Stomach smooth muscle (tissue), 2 donors: ENCODE results near the gene EHBP1.
A peak's percentile ranks its signal among the peaks of the same experiment; 100 is the strongest.

Experiments used
- H3K27ac ChIP-seq: one replicate; pipeline ENCODE4 v1.7.0; 2013; ENCODE audit warnings: mild to moderate bottlenecking, low read length, inconsistent platforms
- H3K27me3 ChIP-seq, 2 donors: one replicate each; pipeline ENCODE4 v1.7.0; 2013; ENCODE audit warnings: low read length in 2 of 2; ENCODE audit not compliant: insufficient read depth in 2 of 2, control insufficient read depth in 1 of 2
- H3K36me3 ChIP-seq, 2 donors: one replicate each; pipeline ENCODE4 v1.7.0; 2013; ENCODE audit warnings: low read length in 2 of 2; ENCODE audit not compliant: control insufficient read depth in 2 of 2, insufficient read depth in 2 of 2
- H3K4me1 ChIP-seq: one replicate; pipeline ENCODE4 v1.7.0; 2013; ENCODE audit warnings: low read length; ENCODE audit not compliant: control insufficient read depth, insufficient read depth
- H3K4me3 ChIP-seq, 2 donors: one replicate each; pipeline ENCODE4 v1.7.0; 2013; ENCODE audit warnings: low read length in 2 of 2
- H3K9ac ChIP-seq, 2 donors: one replicate each; pipeline ENCODE4 v1.7.0; 2013; ENCODE audit warnings: low read length in 2 of 2, mild to moderate bottlenecking in 1 of 2
- H3K9me3 ChIP-seq, 2 donors: one replicate each; pipeline ENCODE4 v1.7.0; 2013; ENCODE audit warnings: low read length in 2 of 2; ENCODE audit not compliant: control insufficient read depth in 2 of 2
- donor health status: healthy.
- donor health status: Pancreatic carcinoma.

The EHBP1 gene

DNA sequence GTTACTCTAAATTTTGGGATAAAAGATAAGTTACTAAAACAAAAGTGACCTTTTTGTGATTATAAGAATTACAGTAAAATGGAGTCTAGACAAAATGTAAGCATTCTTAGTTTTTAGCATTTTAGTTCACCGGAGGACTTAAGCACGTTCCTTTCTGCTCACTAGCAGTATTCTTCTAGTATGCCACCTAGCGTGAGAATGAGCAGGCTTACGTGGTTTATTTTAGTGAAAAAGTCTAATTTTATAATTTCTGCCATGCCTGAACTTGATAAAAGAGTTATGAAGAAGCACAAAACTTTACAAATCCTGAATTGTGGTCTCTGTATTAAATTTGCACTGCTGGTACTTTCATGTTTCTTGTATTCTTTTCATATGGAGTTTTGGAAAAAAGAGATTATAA lies 332.5 kb downstream of the EHBP1 start:
- no peaks in the 10 kb centered on the region for H3K27me3 ChIP-seq

DNA sequence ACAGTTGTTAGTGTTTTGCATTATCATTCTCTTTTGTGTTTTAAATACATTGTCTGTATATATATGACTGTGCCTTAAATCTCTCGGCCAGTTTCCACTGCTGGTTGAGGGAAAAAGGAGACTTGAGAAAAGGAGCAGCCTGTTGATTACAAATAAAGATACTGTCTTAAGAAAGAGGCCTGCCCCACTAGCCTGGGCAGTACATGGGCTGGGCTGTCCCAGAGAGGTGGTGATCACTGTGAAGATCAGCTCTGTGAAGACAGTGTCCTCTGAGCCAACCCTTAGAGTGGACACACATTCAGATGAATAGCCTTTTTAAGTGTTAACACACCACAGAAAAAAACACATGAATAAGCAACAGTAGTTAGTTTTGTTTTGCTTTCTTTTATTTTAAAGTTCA lies 335.1 kb downstream of the EHBP1 start:
- peaks cover 0 to 4% of the 10 kb centered on the region in 2 donors for H3K27me3 ChIP-seq
- no peaks in the 10 kb centered on the region for H3K9me3 ChIP-seq
- H3K36me3 ChIP-seq = peaks cover 0 to 5% of the 10 kb centered on the region in 2 donors
- no peak overlapping the region for H3K4me3 ChIP-seq
- H3K27ac ChIP-seq = no peak overlapping the region
- H3K4me1 ChIP-seq = no peaks in the 10 kb centered on the region
- no peak overlapping the region for H3K9ac ChIP-seq

More for the DNA sequence above, 332.5 kb downstream of the EHBP1 start:
- Histone ChIP-seq H3K4me3 (no peak overlapping the region), H3K36me3 (no peaks in the 10 kb centered on the region), H3K27ac (no peak overlapping the region), H3K9me3 (no peaks in the 10 kb centered on the region), H3K4me1 (no peaks in the 10 kb centered on the region), H3K9ac (no peak overlapping the region)

DNA sequence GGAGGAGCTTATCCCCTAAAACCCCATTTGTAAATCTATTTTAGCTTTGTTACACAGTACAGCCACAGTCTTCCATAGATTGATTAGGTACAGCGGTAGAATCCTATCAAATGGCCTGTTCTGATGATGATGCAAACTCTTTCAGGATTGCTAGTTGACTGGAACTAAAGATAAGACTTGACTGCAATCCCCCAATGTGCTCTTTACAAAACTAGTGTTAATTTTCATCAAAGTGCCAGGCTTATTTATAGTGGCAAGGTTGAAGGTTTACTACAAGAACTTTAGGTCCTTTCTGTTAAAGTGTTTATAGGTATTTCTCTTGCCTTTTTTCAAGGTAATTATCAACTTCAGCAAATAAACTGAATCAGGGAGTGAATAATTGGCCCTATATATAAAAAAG lies 336.1 kb downstream of the EHBP1 start:
- Histone ChIP-seq H3K4me1 (no peaks in the 10 kb centered on the region), H3K4me3 (no peak overlapping the region), H3K9ac (no peak overlapping the region), H3K27ac (no peak overlapping the region), H3K9me3 (no peaks in the 10 kb centered on the region), H3K36me3 (peaks cover 9 to 14% of the 10 kb centered on the region in 2 donors), H3K27me3 (peaks cover 0 to 4% of the 10 kb centered on the region in 2 donors)

DNA sequence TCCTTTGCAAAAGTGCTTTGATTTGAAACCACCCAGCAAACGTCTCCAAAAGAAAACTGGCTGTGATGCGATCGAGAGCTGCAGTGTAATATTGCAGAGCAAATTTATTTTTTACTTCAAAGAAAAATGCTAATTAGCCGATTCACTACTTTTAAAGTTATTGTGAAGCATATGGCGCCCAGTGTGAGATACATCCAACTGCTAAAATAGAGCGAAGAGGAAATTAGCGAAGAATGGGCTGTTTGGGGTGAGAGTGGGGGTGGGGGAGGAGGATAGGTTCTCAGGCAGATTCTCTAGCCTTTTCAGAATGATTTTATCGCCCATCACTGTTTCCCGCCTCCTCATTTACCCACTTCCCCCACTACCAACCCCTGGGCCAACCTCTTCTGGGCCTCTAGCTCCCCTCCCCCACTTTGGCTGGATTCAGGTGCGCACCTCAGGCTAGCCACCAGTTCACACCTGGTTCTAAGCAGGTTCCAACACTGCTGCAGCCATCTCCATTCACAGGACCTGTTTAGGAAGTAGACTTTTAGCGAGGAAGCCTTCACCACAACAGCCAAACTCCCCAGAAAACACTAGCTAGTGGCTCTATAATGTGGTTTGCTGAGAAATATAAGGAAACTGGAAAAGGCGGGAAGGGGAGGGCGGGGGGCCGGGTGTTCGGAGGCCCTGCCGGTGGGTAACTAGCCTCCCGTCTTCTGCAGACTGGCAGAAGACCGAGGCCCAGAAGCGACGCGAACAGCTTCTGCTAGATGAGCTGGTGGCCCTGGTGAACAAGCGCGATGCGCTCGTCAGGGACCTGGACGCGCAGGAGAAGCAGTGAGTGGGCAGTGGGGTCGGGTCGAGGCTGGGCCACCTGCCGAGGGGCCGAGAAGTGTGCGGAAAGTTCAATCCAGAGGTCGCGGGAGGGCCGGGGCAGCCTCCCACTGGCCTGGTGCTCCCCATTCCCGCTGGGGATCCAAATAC lies 339.1 kb downstream of the EHBP1 start:
- Histone ChIP-seq H3K27me3 (peaks cover 24 to 32% of the 10 kb centered on the region in 2 donors), H3K4me3 (no peak overlapping the region), H3K9ac (no peak overlapping the region), H3K27ac (no peak overlapping the region), H3K36me3 (peaks cover 11 to 16% of the 10 kb centered on the region in 2 donors), H3K9me3 (no peaks in the 10 kb centered on the region), H3K4me1 (peaks cover 12% of the 10 kb centered on the region)

DNA sequence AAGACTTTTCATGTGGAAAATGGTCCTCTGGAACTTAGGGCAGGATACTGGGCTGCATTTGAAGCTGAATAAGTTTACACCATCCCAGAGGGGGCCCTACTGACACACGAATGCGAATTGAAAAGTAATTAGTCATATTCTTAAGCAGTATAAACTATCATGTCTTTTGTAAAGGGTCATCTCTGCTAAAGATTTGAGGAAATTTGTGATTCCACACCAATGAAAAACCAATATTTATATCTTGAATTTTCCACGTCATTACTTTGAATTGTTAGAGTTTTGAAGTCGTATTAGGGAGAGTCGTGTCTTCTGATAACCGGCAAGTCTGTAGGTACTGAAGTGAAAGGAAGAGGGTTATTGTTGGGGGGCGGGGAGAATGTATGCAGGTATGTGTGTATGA lies 341.0 kb downstream of the EHBP1 start:
- Histone ChIP-seq H3K36me3 (peaks cover 11 to 16% of the 10 kb centered on the region in 2 donors), H3K27ac (no peak overlapping the region), H3K4me1 (peaks cover 25% of the 10 kb centered on the region), H3K27me3 (peaks cover 37 to 49% of the 10 kb centered on the region in 2 donors), H3K9me3 (no peaks in the 10 kb centered on the region), H3K4me3 (no peak overlapping the region), H3K9ac (no peak overlapping the region)

DNA sequence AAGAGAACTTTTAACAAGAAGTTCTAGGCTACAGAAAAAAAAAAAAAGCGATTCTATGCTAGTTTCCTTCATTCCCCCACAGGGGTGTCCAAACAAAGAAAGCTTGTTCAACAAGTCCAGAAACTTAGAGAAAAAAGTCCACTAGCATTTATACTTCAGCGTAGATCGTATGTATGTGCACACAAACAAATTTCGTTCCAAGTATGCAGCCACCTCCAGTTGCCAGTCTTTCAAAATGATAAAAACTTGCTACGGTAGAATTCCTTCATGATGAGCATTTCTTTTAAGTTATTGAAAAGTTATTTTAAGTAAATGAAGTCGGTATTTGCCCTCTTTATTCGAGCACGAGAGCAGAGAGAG lies 341.4 kb downstream of the EHBP1 start:
- peaks cover 40 to 53% of the 10 kb centered on the region in 2 donors for H3K27me3 ChIP-seq
- H3K4me3 ChIP-seq = no peak overlapping the region
- H3K27ac ChIP-seq = no peak overlapping the region

DNA sequence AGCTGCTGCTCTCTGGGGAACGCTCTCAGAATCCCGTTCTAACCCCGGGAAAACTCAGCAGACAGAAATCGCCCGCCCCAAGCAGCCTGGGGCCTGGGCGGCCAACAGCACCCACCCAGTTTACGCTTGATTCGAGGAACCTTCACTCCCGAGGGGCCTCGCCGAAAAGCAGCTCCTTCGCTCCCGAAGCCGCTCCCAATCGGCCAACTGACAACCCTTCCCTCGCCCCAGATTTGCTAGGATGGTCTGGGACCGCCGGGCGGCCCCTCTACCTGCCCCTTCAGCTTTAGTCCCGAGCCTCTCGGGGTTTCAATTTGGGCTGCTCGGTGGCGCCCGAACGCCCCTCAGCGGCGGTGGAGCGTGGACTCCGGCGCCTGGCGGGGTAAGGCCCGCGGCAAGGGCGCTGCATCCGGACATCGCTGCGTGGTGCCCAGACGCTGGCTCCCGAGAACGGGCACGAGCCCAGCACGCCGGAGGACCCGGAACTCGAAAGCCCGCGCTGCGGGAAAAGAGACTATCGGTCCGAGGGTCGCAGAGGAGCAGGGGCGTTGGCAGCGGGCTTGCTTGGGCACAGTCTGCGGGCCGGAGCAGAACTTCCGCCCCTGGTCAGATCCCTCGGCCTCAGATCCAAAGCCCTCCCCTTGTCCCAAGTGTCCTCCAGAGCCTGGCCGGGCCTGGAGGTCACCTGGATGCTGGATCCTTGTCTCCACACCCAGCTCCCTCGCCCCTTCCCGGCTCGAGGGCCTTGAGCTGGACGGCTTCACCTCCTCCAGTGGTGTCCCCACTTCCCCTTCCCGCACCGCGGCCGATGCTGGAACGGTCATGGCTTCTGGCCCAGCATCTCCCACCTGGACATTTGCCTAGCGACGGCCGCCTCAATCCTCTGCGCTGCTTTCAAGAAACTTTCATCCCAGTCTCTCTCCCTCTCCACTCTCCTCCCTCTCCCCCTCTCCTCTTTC lies 342.1 kb downstream of the EHBP1 start:
- Histone ChIP-seq H3K27ac (no peak overlapping the region), H3K27me3 (peaks cover 47 to 60% of the 10 kb centered on the region in 2 donors), H3K4me3 (no peak overlapping the region), H3K36me3 (peaks cover 11 to 16% of the 10 kb centered on the region in 2 donors), H3K4me1 (peaks cover 25% of the 10 kb centered on the region), H3K9ac (no peak overlapping the region), H3K9me3 (no peaks in the 10 kb centered on the region)

More for the DNA sequence above, 341.4 kb downstream of the EHBP1 start:
- H3K4me1 ChIP-seq = peaks cover 25% of the 10 kb centered on the region
- no peak overlapping the region for H3K9ac ChIP-seq
- peaks cover 11 to 16% of the 10 kb centered on the region in 2 donors for H3K36me3 ChIP-seq
- no peaks in the 10 kb centered on the region for H3K9me3 ChIP-seq

DNA sequence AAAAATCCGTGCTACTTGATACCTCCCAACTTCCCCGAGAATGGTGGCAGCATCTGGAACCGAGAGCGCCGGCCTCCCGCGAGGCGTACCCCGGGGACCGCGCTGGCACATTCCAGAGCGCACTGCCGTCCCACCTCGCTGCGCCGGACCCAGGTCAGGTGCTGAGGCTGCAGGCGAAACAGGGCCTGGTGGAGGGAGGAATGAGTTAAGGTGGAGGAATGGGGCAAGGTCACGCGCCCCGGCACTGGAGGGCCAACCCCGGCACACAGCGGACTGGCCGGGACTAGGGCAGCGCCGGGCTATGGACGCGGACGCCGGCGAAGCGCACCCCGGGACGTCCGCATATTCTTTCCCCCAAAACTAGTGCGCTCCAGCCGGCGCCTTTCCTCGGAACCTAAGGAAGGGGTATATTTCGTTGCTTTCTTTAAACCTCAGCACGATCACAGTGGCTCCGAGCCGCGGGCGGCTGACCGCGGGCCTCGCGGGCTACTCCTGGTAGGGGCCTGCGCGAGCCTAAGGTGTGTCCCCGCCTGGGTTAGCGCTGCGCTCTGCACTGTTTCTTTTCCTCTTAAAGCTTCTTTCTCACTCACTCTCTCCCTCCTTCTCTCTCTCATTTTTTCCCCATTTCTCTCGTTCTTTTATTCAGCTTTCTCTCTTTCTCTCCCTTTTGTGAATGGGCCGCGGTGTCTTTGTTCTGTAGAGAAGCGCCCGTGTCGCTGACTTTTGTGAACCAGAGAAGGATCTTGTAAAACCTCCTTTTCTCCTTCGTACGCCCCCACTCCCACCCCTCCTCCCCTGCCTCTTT lies 343.1 kb downstream of the EHBP1 start:
- H3K4me1 ChIP-seq = peaks cover 32% of the 10 kb centered on the region
- H3K27me3 ChIP-seq = peaks cover 56 to 70% of the 10 kb centered on the region in 2 donors
- H3K4me3 ChIP-seq = no peak overlapping the region
- H3K36me3 ChIP-seq = peaks cover 11 to 16% of the 10 kb centered on the region in 2 donors
- H3K9ac ChIP-seq = no peak overlapping the region
- H3K9me3 ChIP-seq = peaks cover 0 to 6% of the 10 kb centered on the region in 2 donors
- H3K27ac ChIP-seq = no peak overlapping the region

DNA sequence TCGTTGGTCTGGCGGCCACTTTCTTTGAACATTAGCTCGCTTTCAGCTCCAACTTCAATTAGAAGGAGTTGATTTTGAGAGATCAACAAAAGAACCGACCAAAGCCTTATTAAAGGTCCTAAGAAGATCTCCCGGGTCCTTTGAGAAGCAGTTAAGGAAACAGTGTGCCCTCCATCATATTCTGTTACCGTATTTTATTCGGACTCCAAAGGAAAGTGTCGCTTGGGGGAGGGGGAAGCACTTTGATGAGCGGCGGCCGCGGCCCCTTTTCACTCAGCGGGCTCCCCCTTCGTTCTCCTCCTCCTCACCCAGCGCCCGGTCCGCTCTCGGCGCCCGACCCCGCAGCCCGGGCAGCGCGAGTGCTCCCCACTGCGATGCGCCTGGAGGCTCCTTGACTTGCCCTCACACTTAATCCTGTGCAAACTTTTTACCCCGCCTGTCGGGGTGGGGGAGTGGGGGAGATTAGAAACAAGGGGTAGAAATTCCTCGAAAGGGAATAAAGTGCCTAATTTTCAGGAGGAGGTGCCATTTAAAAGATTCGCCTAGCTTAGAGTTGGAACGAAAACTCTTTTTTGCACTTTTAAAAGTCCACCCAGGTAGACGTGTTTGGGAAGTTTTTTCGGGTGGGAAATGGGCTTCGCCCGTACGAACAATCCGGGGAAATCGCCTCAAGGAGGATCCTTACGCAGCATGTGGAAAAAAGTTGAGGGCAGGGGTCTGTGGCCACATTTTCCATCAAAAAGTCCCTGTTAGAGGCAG lies 343.9 kb downstream of the EHBP1 start:
- peaks cover 64 to 74% of the 10 kb centered on the region in 2 donors for H3K27me3 ChIP-seq
- H3K9me3 ChIP-seq = peaks cover 0 to 6% of the 10 kb centered on the region in 2 donors
- peak overlapping the region; percentile 23 to 65 for H3K4me3 ChIP-seq
- no peak overlapping the region for H3K9ac ChIP-seq
- peaks cover 39% of the 10 kb centered on the region for H3K4me1 ChIP-seq
- no peak overlapping the region for H3K27ac ChIP-seq
- H3K36me3 ChIP-seq = peaks cover 11 to 16% of the 10 kb centered on the region in 2 donors
